ENCODE data around the gene ZNF768.
"Not testable (repeated sequence)": the region's sequence is repeated elsewhere in the genome, so short reads cannot be mapped to it uniquely, and the experiment has no call there.

Gene ZNF768

GRCh38 chr16:30541502-30542329 is 15.3 kb upstream of the ZNF768 start:
- no peak for ATAC-seq
- Mint-ChIP-seq H3K27ac (no peak overlapping the region), H3K27me3 (no peaks in the 10 kb centered on the region)

GRCh38 chr16:30540916-30541464 is 14.6 kb upstream of the ZNF768 start:
- H3K27me3 Mint-ChIP-seq, H3K9me3 Mint-ChIP-seq, ATAC-seq, H3K4me3 Mint-ChIP-seq, H3K27ac Mint-ChIP-seq: not testable (repeated sequence)
- H3K4me1 Mint-ChIP-seq, result peaks cover 25% of the 10 kb centered on the region
- peaks cover 14% of the 10 kb centered on the region for H3K36me3 Mint-ChIP-seq

More at GRCh38 chr16:30541502-30542329, 15.3 kb upstream of the ZNF768 start:
- H3K4me1 Mint-ChIP-seq, result peaks cover 23% of the 10 kb centered on the region
- H3K4me3 Mint-ChIP-seq, result no peak overlapping the region
- peaks cover 14% of the 10 kb centered on the region for H3K36me3 Mint-ChIP-seq
- H3K9me3 Mint-ChIP-seq, result no peaks in the 10 kb centered on the region

GRCh38 chr16:30539986-30540526 is 13.7 kb upstream of the ZNF768 start:
- Mint-ChIP-seq H3K36me3 (peaks cover 14% of the 10 kb centered on the region), H3K4me1 (peaks cover 27% of the 10 kb centered on the region)
- not testable (repeated sequence) for ATAC-seq, H3K9me3 Mint-ChIP-seq, H3K27me3 Mint-ChIP-seq, H3K27ac Mint-ChIP-seq, H3K4me3 Mint-ChIP-seq

GRCh38 chr16:30539000-30539964 is 12.9 kb upstream of the ZNF768 start:
- H3K9me3 Mint-ChIP-seq, result no peaks in the 10 kb centered on the region
- no peak overlapping the region for H3K4me3 Mint-ChIP-seq
- peaks cover 14% of the 10 kb centered on the region for H3K36me3 Mint-ChIP-seq
- H3K27ac Mint-ChIP-seq, result no peak overlapping the region
- H3K4me1 Mint-ChIP-seq, result peaks cover 27% of the 10 kb centered on the region
- ATAC-seq, result no peak
- no peaks in the 10 kb centered on the region for H3K27me3 Mint-ChIP-seq

GRCh38 chr16:30536391-30537024 is 10.1 kb upstream of the ZNF768 start:
- Mint-ChIP-seq H3K36me3 (peaks cover 14% of the 10 kb centered on the region), H3K27ac (peak overlapping the region; percentile 95), H3K4me3 (peak overlapping the region; percentile 94), H3K4me1 (peaks cover 38% of the 10 kb centered on the region)
- H3K9me3 Mint-ChIP-seq, ATAC-seq, H3K27me3 Mint-ChIP-seq: not testable (repeated sequence)

- H3K4me1 Mint-ChIP-seq, result peaks cover 38% of the 10 kb centered on the region
- H3K27me3 Mint-ChIP-seq, result no peaks in the 10 kb centered on the region
- ATAC-seq, result peak; percentile 74
- peak overlapping the region; percentile 94 for H3K4me3 Mint-ChIP-seq
- peak overlapping the region; percentile 95 for H3K27ac Mint-ChIP-seq
- peaks cover 14% of the 10 kb centered on the region for H3K36me3 Mint-ChIP-seq
- no peaks in the 10 kb centered on the region for H3K9me3 Mint-ChIP-seq
Observed at GRCh38 chr16:30535777-30536190, 9.4 kb upstream of the ZNF768 start.

- H3K36me3 Mint-ChIP-seq, result peaks cover 14% of the 10 kb centered on the region
Observed at GRCh38 chr16:30535106-30535776, 8.9 kb upstream of the ZNF768 start.

GRCh38 chr16:30534368-30535105 is 8.2 kb upstream of the ZNF768 start, which contains the start of gene ZNF747:
Gene ZNF747 (minus strand): TSS chr16:30534858. CDS start chr16:30534679, 179 bp downstream.
- peaks cover 14% of the 10 kb centered on the region for H3K36me3 Mint-ChIP-seq
- no peaks in the 10 kb centered on the region for H3K27me3 Mint-ChIP-seq
- peak within 1 kb of the TSS; percentile 95 for H3K27ac Mint-ChIP-seq
- peak within 1 kb of the TSS; percentile 94 for H3K4me3 Mint-ChIP-seq
- no peaks in the 10 kb centered on the region for H3K9me3 Mint-ChIP-seq
- peaks cover 38% of the 10 kb centered on the region for H3K4me1 Mint-ChIP-seq
- ATAC-seq, result peak; percentile 91

More at GRCh38 chr16:30535106-30535776, 8.9 kb upstream of the ZNF768 start:
- H3K9me3 Mint-ChIP-seq, result no peaks in the 10 kb centered on the region
- H3K27me3 Mint-ChIP-seq, result no peaks in the 10 kb centered on the region
- peak overlapping the region; percentile 94 for H3K4me3 Mint-ChIP-seq
- ATAC-seq, result peak; percentile 40
- H3K4me1 Mint-ChIP-seq, result peaks cover 38% of the 10 kb centered on the region
- peak overlapping the region; percentile 95 for H3K27ac Mint-ChIP-seq

GRCh38 chr16:30533748-30534367 is 7.5 kb upstream of the ZNF768 start:
- Mint-ChIP-seq H3K27ac (peak overlapping the region; percentile 95), H3K27me3 (no peaks in the 10 kb centered on the region), H3K4me1 (peaks cover 41% of the 10 kb centered on the region), H3K9me3 (no peaks in the 10 kb centered on the region), H3K36me3 (peaks cover 11% of the 10 kb centered on the region), H3K4me3 (peak overlapping the region; percentile 94)
- ATAC-seq, result peak; percentile 4

- ATAC-seq, result no peak
- Mint-ChIP-seq H3K27ac (peak overlapping the region; percentile 95), H3K4me3 (peak overlapping the region; percentile 78), H3K27me3 (no peaks in the 10 kb centered on the region), H3K9me3 (no peaks in the 10 kb centered on the region), H3K36me3 (peaks cover 4% of the 10 kb centered on the region), H3K4me1 (peaks cover 42% of the 10 kb centered on the region)
Observed at GRCh38 chr16:30533146-30533522, 6.8 kb upstream of the ZNF768 start.

GRCh38 chr16:30532285-30533145 is 6.1 kb upstream of the ZNF768 start:
- no peak overlapping the region for H3K4me3 Mint-ChIP-seq
- no peak for ATAC-seq
- H3K9me3 Mint-ChIP-seq, result no peaks in the 10 kb centered on the region
- peaks cover 46% of the 10 kb centered on the region for H3K4me1 Mint-ChIP-seq
- H3K36me3 Mint-ChIP-seq, result no peaks in the 10 kb centered on the region
- H3K27ac Mint-ChIP-seq, result peak overlapping the region; percentile 95
- H3K27me3 Mint-ChIP-seq, result no peaks in the 10 kb centered on the region

GRCh38 chr16:30530163-30531037 is 4.0 kb upstream of the ZNF768 start:
- H3K27me3 Mint-ChIP-seq, result no peaks in the 10 kb centered on the region
- no peak overlapping the region for H3K27ac Mint-ChIP-seq
- H3K36me3 Mint-ChIP-seq, result no peaks in the 10 kb centered on the region
- H3K4me1 Mint-ChIP-seq, result peaks cover 38% of the 10 kb centered on the region
- no peak overlapping the region for H3K4me3 Mint-ChIP-seq
- no peaks in the 10 kb centered on the region for H3K9me3 Mint-ChIP-seq
- ATAC-seq, result no peak

Measured in stimulated activated memory B cell treated with anti-CD40 and anti-IgM and Interleukin-4, amounts not matched to agents 10 μg/mL and 1 μg/mL and 100 μg/mL, for 72 hours (primary cell).